Gastroesophageal sphincter (tissue), 3 donors: ENCODE measurements around the gene PSMA8.

Source experiments
- CTCF ChIP-seq, 4 experiments: fragments of 200-600 bp in 2 of 4; fragments of 450-650 bp in 2 of 4; sonication (generic) in 1 of 4; IDR thresholded peaks; one replicate each; pipeline ENCODE4 v1.5.1; 2017 to 2019; ENCODE audit warnings: antibody characterized with exemption in 4 of 4, mild to moderate bottlenecking in 2 of 4, moderate library complexity in 2 of 4
- POLR2AphosphoS5 ChIP-seq: sonication (generic); formaldehyde crosslinking; IDR thresholded peaks from one replicate; pipeline ENCODE4 v1.6.1; 2017; ENCODE audit warnings: antibody characterized with exemption

GRCh38 chr18:26091047-26091630, 42.5 kb upstream of the PSMA8 start:
- peak; percentile 5 for TF ChIP-seq POLR2AphosphoS5
- no peak for TF ChIP-seq CTCF (IDR thresholded peaks at IDR 0.05)
